Uterus (tissue), 4 donors: ENCODE data around the gene ARX. TPM values are rescaled to one million over a fixed set of nuclear protein-coding genes. Genes with fewer than 3 reads are reported as not detected.

ENCODE experiments used
- DNase-seq, 2 donors: peaks; one replicate each; pipeline ENCODE4 v3.0.0-alpha.2; 2019 to 2020
- H3K27ac ChIP-seq, 2 donors: fragments of 200-600 bp; sonication (generic); 1 replicate in 1 of 2; 2 replicates in 1 of 2; pipeline ENCODE4 v1.5.1; 2016 to 2018
- H3K27me3 ChIP-seq, 2 donors: fragments of 200-600 bp; sonication (generic); one replicate each; pipeline ENCODE4 v1.5.1; 2018 to 2019; ENCODE audit warnings: control low read depth in 1 of 2
- H3K36me3 ChIP-seq, 2 donors: fragments of 200-600 bp; sonication (generic); one replicate each; pipeline ENCODE4 v1.5.1; 2019; ENCODE audit warnings: control low read depth in 1 of 2
- H3K4me1 ChIP-seq, 2 donors: fragments of 200-600 bp; sonication (generic); one replicate each; pipeline ENCODE4 v1.5.1; 2018 to 2019; ENCODE audit warnings: control low read depth in 1 of 2
- H3K4me3 ChIP-seq, 2 donors: fragments of 200-600 bp; sonication (generic); 1 replicate in 1 of 2; 2 replicates in 1 of 2; pipeline ENCODE4 v1.5.1; 2018 to 2019; ENCODE audit warnings: mild to moderate bottlenecking in 1 of 2
- H3K9me3 ChIP-seq, 2 donors: fragments of 200-600 bp; sonication (generic); one replicate each; pipeline ENCODE4 v1.5.1; 2019; ENCODE audit warnings: control low read depth in 1 of 2
- CTCF ChIP-seq, 4 experiments: fragments of 200-600 bp in 2 of 4; fragments of 450-650 bp in 2 of 4; sonication (generic) in 2 of 4; IDR thresholded peaks; one replicate each; pipeline ENCODE4 v1.5.1; 2016 to 2019; ENCODE audit warnings: antibody characterized with exemption in 4 of 4, mild to moderate bottlenecking in 2 of 4, moderate library complexity in 1 of 4
- POLR2A ChIP-seq, 2 donors: fragments of 450-650 bp; IDR thresholded peaks; one replicate each; pipeline ENCODE4 v1.6.1; 2016; ENCODE audit warnings: antibody characterized with exemption in 2 of 2, mild to moderate bottlenecking in 1 of 2, moderate library complexity in 1 of 2
- intact Hi-C: fragments of 100-400 bp; cut with DNase I; formaldehyde crosslinking; loops from one replicate; pipeline ENCODE4 v1.15.1; 2023; ENCODE audit warnings: low total_unique reads
- total RNA-seq, 4 donors: library from RNA; depleted of rRNA in 3 of 4; stranded (reverse); fragments of >200 nt in 3 of 4; gene quantifications; one replicate each; pipeline versions ENCODE4 v1.1.0 to v1.2.4, GENCODE V29; 2014 to 2023
- donor health status: DM: yes; HTN: yes; CAD: no.

The ARX gene
- total RNA-seq, 4 donors from 2014 or later = 0.49 TPM; not detected in 3

GRCh38 chrX:24988314-24988713, 27.5 kb downstream of the ARX start:
- Histone ChIP-seq H3K4me3 (no peak overlapping the region), H3K36me3 (no peaks in the 10 kb centered on the region), H3K27me3 (no peaks in the 10 kb centered on the region), H3K27ac (no peak overlapping the region), H3K9me3 (no peaks in the 10 kb centered on the region), H3K4me1 (no peaks in the 10 kb centered on the region)
- intact Hi-C loops = no loop called here
- DNase-seq = no peak
- no peak for TF ChIP-seq POLR2A (IDR thresholded peaks at IDR 0.05)

- no peaks in the 10 kb centered on the region for H3K27me3 ChIP-seq
- H3K9me3 ChIP-seq = no peaks in the 10 kb centered on the region
- no peaks in the 10 kb centered on the region for H3K36me3 ChIP-seq
- TF ChIP-seq POLR2A (IDR thresholded peaks at IDR 0.05) (no peak), CTCF (IDR thresholded peaks at IDR 0.05) (no peak)
- H3K4me3 ChIP-seq = no peak overlapping the region
- no peaks in the 10 kb centered on the region for H3K4me1 ChIP-seq
- no peak overlapping the region for H3K27ac ChIP-seq
- DNase-seq = no peak
- intact Hi-C loops = no loop called here
Measured at GRCh38 chrX:24987731-24988130, 28.0 kb downstream of the ARX start.

GRCh38 chrX:24985120-24985519, 30.6 kb downstream of the ARX start:
- TF ChIP-seq POLR2A (IDR thresholded peaks at IDR 0.05) (no peak), CTCF (IDR thresholded peaks at IDR 0.05) (no peak)
- H3K36me3 ChIP-seq = no peaks in the 10 kb centered on the region
- H3K9me3 ChIP-seq = no peaks in the 10 kb centered on the region
- intact Hi-C loops = no loop called here
- no peaks in the 10 kb centered on the region for H3K27me3 ChIP-seq
- H3K4me3 ChIP-seq = no peak overlapping the region
- no peaks in the 10 kb centered on the region for H3K4me1 ChIP-seq
- H3K27ac ChIP-seq = no peak overlapping the region
- DNase-seq = no peak

- Histone ChIP-seq H3K36me3 (no peaks in the 10 kb centered on the region), H3K9me3 (no peaks in the 10 kb centered on the region), H3K4me1 (no peaks in the 10 kb centered on the region), H3K27ac (no peak overlapping the region), H3K4me3 (no peak overlapping the region), H3K27me3 (no peaks in the 10 kb centered on the region)
- intact Hi-C loops = no loop called here
- DNase-seq = no peak
- TF ChIP-seq POLR2A (IDR thresholded peaks at IDR 0.05) = no peak
- TF ChIP-seq CTCF (IDR thresholded peaks at IDR 0.05) = no peak
Measured at GRCh38 chrX:24983931-24984330, 31.8 kb downstream of the ARX start.

GRCh38 chrX:24982306-24982965, 33.3 kb downstream of the ARX start:
- Histone ChIP-seq H3K27ac (no peak overlapping the region), H3K27me3 (no peaks in the 10 kb centered on the region), H3K36me3 (no peaks in the 10 kb centered on the region), H3K4me1 (no peaks in the 10 kb centered on the region), H3K4me3 (no peak overlapping the region), H3K9me3 (no peaks in the 10 kb centered on the region)
- no peak for DNase-seq
- intact Hi-C loops = no loop called here
- TF ChIP-seq POLR2A (IDR thresholded peaks at IDR 0.05) = no peak
- no peak for TF ChIP-seq CTCF (IDR thresholded peaks at IDR 0.05)

- H3K27me3 ChIP-seq = no peaks in the 10 kb centered on the region
- H3K9me3 ChIP-seq = no peaks in the 10 kb centered on the region
- no peaks in the 10 kb centered on the region for H3K36me3 ChIP-seq
- H3K4me3 ChIP-seq = no peak overlapping the region
- intact Hi-C loops = no loop called here
- no peak overlapping the region for H3K27ac ChIP-seq
- no peak for DNase-seq
- H3K4me1 ChIP-seq = no peaks in the 10 kb centered on the region
- TF ChIP-seq POLR2A (IDR thresholded peaks at IDR 0.05) (no peak), CTCF (IDR thresholded peaks at IDR 0.05) (no peak)
Measured at GRCh38 chrX:24981030-24981429, 34.7 kb downstream of the ARX start.
